Measurements from ENCODE around the gene TCF7L2.

Gene TCF7L2

DNA sequence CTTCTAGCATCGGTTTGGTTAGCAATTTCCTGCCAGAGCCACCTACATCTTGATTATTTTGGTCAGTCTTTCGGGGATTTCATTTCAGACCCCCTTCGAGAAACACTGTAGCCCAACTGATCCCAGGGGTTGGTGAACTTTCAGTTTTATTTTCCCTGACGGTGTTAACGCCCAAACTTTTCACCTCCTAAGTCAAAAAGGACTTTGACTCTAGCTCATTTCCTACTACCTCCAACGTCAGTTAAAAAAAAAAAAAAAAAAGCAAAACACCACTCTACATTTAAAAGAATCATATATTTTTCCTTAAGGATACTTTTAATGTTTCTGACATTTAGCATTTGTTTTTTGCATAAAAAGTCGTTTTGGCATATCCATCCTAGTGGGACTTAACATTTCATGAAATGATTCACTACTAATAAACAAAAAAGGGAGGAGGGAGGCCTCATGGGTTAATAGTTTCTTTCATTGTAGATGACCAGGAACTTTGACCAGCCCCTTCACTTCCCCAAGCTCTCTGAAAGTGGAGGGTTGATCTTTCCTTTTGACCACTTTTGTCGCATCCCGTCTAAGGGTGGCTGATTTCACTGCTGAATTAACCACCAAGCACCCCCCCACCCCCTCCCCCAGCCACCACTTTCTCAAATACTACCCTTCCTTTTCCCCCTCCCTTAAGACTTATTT, 764 bp upstream of the TCF7L2 start:
- no peak for DNase-seq

DNA sequence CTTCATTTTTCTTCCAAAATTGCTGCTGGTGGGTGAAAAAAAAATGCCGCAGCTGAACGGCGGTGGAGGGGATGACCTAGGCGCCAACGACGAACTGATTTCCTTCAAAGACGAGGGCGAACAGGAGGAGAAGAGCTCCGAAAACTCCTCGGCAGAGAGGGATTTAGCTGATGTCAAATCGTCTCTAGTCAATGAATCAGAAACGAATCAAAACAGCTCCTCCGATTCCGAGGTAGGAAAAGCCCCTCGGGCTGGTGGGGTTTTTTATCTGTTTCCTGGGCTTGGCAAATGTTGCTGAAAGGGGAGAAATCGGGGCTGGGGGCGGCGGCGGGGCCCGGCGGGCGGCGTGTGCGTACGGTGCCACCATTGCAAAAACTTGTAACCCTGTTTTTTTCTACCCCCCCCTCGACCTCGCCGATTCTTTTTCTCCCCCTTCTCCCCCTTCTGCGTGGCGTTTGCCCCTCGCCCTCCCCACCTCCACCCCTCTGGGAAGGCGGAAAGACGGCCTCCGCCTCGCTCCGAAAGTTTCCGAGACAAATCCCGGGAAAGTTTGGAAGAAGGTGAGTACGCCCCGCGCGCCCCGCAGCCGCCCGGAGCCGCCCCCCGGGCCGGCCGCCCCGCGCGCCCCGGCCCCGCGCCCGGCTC, 789 bp downstream of the TCF7L2 start:
- DNase-seq: peak; percentile 80

DNA sequence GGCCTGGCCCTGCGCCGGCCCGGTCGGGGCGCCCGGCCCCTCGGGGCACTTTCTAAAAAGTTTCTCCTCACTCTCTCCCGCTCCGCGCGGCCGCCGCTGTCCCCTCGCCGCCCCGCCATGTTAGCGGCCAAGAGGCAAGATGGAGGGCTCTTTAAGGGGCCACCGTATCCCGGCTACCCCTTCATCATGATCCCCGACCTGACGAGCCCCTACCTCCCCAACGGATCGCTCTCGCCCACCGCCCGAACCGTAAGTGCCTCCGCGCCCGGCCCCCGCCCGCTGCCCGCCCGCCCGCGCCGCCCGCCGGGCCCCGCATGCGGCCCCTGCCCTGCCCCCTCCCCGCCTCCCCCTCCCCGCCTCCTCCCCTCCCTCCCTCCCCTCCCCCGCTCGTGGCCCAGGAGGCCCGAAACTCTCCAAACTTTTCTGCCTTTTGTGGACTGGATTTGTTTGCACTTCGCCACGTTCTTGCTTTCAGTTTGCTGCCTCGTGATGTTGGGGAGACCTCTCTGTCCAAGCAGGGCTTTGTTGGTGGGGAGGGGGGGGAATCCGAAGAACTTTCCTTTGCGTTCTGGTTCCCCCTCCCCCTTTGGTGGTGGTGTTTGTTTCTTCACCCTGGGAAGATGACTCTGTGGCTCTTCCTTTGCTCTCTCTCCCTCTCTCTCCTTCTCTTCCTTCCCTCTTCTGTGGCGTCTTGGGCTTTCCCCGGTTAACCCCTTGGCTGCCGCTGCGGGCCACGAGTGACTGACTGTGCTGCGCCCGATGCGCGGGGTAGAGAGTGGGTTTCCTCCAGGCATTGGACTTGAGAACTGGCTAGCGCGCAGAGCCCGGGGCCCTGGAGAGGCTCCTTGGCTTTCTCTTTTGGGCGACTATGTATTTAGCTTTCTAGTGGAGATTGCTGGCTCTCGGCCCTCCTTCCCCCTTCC, 1.6 kb downstream of the TCF7L2 start:
- DNase-seq: peak; percentile 93

DNA sequence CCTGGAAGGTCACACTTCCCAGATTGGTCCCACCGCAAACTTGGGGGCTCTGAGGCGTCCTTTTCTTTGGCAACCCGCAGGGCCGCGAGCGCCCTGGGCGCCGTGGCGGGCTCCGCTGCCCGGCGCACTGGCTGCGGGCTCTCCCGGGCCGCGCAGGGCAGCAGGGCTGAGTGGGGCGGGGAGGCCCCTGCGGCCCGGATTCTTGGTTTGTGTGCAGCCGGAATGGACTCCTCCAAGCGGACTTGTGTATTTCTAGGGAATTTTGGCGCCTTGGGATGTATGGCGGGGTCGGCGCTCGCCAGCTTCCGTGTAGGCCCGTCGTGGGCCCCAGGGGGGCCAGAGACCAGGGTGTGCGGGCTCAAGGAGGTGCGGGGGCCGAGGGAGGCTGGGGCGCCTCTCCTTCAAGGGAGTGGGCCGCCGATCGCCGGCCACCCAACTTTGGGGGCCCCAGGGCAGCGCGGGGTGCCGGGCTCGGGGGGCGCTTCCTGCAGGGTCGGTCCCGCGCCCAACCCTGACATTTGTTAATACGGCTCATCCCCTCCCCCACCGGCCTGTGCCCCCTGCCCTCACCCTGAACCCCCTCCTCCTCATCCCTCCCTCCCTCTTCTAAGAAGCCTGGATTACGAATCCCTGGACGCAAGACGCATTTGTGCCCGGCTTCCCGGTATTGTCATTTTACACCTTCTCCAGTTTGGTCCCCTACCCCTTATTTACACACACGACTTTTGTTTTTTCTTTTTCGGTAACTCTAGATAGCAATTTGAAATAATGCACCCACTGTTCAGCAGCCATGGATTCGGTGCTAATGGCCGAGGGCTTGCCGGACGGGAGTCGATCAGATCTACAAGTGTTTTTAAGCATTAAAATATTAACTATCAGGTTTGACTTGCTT, 2.5 kb downstream of the TCF7L2 start:
- DNase-seq: peak; percentile 74

DNA sequence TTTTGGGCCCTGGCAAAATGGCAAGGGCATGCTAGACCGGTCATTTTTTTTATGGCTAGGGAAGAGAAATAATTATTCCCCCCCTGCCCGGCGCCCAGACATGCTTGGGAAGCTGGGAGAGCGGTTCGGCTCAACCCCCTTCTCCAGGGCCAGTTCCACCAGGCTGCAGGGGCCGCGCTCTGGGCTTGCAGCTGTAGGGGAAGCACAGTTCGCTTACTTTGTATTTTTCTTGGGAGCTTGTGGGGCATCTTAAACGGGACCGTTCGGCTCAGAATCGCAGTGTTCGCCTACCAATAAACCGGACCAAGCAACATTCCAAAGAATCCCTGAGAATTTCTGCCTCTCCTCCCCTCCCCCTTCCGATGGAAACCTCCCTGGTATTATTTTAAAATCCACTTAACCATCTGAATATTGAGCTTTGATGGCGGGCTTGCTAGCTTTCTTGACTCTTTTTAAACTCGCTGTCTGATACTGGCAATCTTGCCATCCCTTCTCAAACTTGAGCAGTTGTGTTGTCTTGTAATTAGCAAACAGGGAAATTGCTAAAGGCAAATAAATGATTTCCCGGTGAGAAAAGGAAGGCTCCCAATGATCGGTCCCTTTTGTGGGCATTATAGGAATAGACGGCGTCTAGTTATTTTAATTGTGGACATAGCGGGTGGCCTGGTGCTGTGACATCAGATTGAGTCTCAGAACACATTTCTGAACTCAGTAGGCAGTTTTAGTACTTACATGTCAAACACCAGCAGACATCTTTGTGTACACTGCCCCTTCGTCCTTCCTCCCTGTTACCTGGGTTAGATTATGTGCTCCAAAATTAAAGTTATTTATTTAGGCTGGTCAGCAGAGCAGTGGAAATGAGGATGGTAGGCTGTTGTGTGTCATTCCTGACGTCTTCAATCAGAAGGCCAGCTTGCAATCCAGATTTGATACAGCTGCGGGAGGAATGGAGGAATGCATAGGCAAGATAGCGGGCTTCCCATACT, 3.4 kb downstream of the TCF7L2 start:
- DNase-seq: peak; percentile 75

DNA sequence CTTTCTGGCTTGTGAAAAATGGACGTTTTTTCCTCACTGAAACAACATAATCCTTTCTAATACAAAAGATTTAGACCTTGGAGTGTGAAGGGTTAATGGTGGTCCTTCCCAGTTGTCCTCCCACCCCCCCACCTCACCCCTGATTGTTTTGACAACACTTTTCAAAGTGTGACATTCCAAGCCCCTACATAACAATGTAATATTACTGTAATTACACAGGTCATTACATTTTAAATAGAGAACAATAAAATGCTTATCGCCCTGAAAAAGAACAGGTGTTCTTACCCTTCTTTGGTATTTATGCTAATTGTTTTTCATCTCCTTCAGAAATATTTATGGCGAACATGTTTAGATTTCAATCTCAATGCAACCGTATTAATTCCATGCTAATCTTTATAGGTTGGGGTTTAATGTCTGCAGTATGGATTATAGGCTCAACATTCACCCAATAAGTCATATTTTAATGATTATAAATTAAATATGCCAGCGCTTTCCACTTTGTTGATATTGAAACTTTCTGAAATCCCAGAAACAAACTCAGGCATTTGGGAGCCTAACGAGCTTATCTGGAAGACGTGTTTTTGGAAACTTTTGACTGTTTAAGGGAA, 5.0 kb downstream of the TCF7L2 start:
- peak; percentile 37 for DNase-seq

DNA sequence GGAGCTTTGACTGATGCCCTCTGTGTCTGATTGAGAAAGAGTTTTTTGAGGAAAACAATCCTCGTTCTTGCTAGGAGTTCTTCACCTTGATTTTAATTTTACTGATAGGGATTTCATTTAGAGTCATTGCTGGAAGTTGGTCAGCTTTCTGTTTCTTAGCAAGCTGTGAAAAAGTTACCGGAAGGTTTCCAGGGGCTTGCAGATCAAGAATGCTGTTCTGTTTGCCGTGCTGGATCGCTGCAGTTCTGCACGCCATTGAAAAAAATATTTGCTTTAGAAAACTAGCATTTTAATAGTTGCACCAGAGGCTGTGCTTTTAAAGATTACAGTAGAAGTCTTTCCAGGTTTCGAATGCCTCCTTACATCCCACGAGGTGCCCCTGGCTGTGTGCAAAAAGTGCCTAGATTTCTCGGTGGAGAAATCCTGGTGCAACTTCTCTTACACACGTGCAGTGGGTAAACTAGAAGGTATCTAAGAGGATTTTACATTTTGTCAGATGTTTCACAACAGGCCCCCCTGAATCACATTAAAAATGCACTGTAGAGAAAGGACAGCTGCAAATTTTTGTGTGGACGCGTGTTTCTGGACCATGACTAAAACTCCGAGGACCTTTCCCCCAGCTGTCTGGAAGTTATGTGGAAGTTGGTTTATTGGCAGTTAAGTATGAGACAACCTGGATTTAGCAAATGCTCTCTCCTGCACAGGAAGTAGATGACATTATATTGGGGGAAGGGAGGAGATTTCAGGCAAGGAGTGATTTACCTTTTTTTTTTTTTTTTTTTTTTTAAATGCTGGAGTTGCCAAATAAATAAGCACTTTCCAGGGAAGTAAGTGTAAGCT, 5.8 kb downstream of the TCF7L2 start:
- peak; percentile 67 for DNase-seq

DNA sequence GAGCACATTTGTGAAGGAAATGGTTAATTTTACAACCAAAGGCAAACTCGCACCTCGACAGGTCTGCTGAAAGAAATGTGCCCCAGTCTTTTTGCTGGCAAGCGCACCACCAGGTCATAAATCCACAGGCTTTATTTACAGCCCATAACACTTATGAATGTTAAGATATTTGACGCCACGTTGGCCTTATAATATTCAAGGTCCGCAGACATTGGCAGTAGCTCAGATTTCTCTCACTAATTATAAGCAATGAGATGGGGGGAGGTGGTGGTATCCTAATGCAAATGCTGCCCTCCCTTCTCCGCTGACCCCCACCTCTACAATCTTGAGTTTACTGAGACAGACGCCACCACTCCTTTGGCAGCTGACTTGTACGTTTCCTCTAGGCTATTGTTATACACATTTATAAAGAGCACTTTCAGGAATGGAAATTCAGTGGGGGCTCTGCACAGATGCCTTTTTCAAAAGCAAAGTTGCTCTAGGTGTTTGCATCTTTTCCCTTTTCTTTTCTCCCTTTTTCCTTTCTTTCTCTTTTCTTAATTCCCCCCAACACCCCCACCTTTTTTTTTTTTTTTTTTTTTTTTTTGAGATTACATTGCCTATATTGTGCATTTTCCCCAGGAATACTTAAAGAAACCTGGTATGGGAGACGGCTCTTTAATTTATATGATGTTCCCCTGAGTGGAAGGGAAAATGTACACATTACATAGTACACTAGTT, 6.7 kb downstream of the TCF7L2 start:
- DNase-seq: peak; percentile 46

DNA sequence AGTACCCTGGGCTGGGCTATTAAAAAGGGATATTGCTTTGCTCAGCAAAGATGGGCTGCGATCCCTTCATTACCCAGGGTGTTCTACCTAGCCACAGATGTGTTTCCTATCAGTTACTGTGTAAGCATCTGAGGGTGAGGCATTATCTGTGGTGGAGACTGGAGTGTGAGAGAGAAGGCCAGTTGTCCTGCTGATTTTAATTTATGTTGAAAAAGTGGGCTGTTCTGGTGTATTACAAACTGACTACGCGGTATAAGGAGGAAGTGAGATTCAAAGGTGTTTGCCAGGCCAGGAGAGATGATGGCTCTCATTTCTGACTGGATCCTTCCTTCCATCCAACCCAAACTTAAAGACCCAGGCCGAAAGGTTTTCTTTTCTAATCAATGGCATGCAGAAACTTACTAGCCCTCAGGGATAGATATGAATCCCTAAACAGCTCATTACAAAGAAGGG, 7.6 kb downstream of the TCF7L2 start:
- DNase-seq: no peak

DNA sequence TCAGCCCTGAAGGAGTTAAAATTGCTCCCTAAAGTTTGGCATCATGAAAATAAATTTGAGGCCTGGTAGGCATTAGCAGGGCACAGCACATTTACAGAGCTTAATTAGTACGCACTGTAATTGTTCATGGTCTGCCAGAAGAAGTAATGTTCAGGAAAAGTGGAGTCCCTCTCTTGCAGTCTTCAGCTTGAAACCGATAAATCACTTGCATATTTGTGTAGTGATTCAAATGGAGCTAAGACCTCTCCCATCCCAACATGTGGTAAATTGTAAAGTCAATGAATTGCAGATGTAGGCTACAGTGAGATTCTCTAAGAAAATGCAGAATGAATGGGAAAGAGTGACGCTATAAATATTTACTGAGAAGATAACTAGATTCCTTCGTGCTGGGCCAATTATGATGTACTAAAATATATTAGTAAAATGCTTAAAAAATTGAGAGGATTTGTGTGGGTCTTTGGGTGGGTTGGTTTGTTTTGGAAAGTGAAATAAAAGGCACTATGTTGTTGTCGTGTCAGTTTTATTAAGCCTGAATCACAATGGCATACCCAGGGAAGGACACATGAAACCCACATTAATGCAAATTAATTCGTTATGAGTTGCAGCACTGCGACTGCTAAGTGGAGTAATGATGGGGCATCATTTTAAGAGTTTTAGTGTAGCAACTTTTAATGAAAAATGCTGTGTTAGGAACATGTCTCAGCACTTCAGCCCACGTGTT, 8.4 kb downstream of the TCF7L2 start:
- DNase-seq: peak; percentile 81

DNA sequence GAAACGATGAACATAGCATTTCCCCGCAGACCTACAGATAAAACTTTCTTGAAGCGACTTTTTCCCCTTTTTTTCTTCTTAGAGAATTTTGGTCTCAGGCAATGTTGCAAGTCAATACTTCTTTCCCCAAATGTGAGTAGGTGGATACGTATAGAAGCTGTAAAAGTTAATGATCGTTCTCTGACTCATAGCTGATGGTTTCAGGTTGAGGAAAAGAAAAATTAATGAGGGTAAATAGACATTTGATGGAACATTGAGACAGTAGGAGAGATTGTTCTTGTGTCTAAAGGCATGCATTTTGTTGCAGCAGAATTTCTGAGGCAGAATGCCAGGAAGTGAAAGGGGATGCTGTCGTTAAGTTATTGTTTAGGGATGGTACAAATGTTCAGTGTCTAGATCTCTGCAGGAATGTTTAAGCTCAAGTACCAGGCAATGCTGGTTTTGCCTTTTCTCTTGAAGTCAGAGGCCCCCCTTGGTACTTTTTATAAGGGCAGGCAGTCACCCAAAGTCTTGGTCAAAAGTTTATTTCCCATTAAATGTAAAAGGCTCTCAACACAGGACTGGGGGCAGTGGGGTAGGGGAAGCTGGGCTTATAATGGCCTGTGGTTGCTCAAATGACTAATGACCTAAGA, 9.3 kb downstream of the TCF7L2 start:
- peak; percentile 44 for DNase-seq

DNA sequence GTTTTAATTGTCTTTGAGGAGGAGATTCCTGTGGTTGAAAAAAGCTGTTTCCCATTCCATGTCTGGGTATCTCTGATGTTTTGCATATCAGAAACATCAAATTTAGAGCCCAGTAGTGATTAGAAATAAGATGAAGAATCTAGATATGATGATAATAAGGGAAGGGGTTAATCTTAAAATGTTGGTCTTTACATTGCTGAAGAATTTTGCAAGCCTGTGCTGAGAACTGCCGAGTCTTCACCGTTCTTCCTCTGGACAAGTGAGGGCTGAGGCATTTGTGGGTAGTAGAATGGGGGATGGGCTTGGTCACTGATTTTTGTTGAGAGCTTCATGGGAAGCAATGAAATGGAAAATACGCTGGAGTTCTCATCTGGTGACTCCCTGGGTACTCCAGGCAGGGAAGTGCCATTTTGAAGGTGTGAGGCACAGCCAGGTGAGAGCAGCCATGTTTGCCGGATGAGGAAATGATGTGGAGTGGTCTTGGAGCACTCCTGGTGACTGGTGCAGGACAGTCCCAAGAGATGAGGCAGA, 10.2 kb downstream of the TCF7L2 start:
- no peak for DNase-seq

DNA sequence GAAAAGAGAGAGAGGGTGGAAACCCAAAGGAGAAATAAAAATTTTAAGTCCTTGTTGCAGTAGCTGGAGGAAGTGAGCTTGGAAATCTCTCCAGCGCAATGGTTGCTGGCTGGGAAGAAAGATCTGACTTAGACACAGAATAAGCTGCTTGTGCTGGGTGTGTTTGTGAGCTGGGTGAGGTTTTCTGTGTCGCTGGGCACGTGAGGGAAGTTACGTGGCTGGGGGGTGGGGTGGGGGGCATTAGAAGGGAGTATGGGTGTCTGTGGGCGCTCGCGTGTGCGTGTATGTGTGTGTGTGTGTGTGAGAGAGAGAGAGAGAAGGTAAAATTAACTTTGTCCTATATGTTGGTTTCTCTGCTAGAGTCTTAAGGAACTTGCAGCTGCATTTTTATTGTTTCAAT, 11.6 kb downstream of the TCF7L2 start:
- no peak for DNase-seq

DNA sequence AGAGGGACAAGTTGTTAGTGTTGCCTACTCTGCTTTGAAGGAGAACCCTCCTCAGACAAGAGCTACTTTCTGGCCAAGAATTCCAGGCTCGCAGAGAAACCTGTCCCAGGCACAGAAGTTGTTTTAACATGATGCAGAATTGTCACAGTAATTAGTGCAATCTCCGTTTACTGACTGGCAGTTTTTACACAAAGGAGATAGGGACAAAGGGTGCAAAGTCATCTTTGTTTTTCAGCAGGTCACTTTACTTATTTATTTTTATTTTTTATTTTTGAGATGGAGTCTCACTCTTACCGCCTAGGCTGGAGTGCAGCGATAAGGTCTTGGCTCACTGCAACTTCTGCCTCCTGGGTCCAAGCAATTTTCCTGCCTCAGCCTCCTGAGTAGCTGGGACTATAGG, 12.3 kb downstream of the TCF7L2 start:
- no peak for DNase-seq

DNA sequence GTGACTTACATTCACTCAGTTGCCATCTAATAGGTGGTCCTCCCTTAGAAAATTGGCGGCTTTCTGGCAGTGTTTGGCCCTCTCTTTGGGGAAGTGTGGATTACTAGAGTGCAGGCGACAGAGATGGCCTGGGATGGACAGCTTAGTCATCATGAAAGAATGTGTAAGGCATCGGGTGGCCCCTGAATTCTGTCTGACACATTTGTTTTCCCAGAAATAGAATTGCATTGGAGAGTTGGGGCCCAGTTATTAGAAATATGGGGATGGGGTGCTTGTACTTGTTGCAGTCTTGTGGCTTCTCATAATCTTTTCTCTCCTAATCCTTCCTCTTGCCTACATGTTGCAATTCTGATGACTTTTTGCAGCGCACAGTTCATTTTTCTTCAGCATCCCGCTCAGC, 13.8 kb downstream of the TCF7L2 start:
- DNase-seq: no peak

DNA sequence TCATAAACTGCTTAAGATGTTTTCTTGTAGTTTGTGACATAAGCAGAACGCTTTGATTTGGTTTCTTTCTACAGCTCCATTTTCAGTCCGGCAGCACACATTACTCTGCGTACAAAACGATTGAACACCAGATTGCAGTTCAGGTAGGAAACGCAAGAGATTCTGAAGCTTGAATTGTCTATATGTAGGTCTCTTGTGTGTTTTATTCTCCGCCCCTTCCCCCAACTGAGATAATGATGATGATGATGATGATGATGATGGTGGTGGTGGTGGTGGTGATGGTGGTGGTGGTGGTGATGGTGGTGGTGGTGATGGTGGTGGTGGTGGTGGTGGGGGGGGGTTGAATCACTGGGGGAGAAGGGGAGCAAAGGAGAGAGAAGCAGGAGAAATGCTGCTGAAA, 14.4 kb downstream of the TCF7L2 start:
- no peak for DNase-seq

DNA sequence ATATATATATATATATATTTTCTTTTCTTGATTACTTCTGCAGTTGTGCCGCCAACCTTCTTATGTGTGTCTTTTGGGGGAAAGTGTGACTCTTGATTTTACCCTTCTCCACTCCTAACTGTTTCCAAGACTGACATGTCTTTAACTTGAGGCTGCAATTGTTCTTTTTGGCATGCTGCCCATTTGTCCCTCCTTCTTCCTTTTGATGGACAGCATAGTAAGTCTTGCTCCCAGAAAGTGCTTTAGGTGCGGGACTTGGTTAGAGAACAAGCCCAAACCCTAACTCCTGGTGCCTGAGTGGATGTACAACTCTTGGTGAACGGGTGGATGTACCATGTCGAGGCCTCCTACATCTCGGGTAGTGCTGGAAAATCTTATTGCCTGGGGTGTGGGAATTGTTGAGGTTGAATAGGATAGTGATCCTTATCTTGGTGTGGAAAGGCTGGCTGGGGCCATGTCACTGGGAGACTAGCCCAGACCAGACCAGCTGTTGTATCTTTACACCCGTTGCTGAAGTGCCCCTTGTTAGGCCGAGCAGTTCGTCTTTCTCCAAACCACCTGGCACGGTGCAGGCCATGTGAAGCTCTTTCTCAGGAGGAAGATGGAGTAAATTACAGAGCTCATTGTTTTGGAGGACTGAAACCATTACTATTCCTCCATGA, 16.3 kb downstream of the TCF7L2 start:
- no peak for DNase-seq
